Stomach (tissue), 4 donors: ENCODE data around the gene KLC3.

ENCODE experiments used
- POLR2A ChIP-seq, 4 donors: fragments of 450-650 bp; IDR thresholded peaks; one replicate each; pipeline ENCODE4 v1.6.1; 2016; ENCODE audit warnings: antibody characterized with exemption in 4 of 4, control low read depth in 2 of 4, mild to moderate bottlenecking in 1 of 4, moderate library complexity in 1 of 4
- TF ChIP-seq, protein P1 (sequence below), 7 experiments: fragments of 450-650 bp in 4 of 7; fragments of 200-600 bp in 3 of 7; sonication (generic) in 3 of 7; IDR thresholded peaks; one replicate each; pipeline ENCODE4 v1.5.1; 2016 to 2019; ENCODE audit warnings: antibody characterized with exemption in 7 of 7, control low read depth in 2 of 7, mild to moderate bottlenecking in 1 of 7

GRCh38 chr19:45368737-45369340 lies 28.3 kb downstream of the KLC3 start:
- TF ChIP-seq, protein P1, sequence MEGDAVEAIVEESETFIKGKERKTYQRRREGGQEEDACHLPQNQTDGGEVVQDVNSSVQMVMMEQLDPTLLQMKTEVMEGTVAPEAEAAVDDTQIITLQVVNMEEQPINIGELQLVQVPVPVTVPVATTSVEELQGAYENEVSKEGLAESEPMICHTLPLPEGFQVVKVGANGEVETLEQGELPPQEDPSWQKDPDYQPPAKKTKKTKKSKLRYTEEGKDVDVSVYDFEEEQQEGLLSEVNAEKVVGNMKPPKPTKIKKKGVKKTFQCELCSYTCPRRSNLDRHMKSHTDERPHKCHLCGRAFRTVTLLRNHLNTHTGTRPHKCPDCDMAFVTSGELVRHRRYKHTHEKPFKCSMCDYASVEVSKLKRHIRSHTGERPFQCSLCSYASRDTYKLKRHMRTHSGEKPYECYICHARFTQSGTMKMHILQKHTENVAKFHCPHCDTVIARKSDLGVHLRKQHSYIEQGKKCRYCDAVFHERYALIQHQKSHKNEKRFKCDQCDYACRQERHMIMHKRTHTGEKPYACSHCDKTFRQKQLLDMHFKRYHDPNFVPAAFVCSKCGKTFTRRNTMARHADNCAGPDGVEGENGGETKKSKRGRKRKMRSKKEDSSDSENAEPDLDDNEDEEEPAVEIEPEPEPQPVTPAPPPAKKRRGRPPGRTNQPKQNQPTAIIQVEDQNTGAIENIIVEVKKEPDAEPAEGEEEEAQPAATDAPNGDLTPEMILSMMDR (IDR thresholded peaks at IDR 0.05), result no peak
- no peak for TF ChIP-seq POLR2A (IDR thresholded peaks at IDR 0.05)
